Upper lobe of left lung (tissue), 4 donors: ENCODE measurements around the gene ATP6V1G3.

ENCODE experiments used
- POLR2A ChIP-seq, 4 donors: fragments of 450-650 bp; IDR thresholded peaks; one replicate each; pipeline ENCODE4 v1.5.1; 2016 to 2017; ENCODE audit warnings: antibody characterized with exemption in 4 of 4, mild to moderate bottlenecking in 2 of 4
- POLR2AphosphoS5 ChIP-seq, 2 donors: sonication (generic); formaldehyde crosslinking; IDR thresholded peaks; one replicate each; pipeline ENCODE4 v1.5.1; 2017; ENCODE audit warnings: antibody characterized with exemption in 2 of 2
- TF ChIP-seq, protein P1 (sequence below), 6 experiments: fragments of 450-650 bp in 4 of 6; fragments of 200-600 bp in 2 of 6; sonication (generic) in 2 of 6; IDR thresholded peaks; one replicate each; pipeline ENCODE4 v1.5.1; 2016 to 2019; ENCODE audit warnings: antibody characterized with exemption in 6 of 6

- TF ChIP-seq, protein P1, sequence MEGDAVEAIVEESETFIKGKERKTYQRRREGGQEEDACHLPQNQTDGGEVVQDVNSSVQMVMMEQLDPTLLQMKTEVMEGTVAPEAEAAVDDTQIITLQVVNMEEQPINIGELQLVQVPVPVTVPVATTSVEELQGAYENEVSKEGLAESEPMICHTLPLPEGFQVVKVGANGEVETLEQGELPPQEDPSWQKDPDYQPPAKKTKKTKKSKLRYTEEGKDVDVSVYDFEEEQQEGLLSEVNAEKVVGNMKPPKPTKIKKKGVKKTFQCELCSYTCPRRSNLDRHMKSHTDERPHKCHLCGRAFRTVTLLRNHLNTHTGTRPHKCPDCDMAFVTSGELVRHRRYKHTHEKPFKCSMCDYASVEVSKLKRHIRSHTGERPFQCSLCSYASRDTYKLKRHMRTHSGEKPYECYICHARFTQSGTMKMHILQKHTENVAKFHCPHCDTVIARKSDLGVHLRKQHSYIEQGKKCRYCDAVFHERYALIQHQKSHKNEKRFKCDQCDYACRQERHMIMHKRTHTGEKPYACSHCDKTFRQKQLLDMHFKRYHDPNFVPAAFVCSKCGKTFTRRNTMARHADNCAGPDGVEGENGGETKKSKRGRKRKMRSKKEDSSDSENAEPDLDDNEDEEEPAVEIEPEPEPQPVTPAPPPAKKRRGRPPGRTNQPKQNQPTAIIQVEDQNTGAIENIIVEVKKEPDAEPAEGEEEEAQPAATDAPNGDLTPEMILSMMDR (IDR thresholded peaks at IDR 0.05): no peak
- TF ChIP-seq POLR2A (IDR thresholded peaks at IDR 0.05): no peak
- no peak for TF ChIP-seq POLR2AphosphoS5 (IDR thresholded peaks at IDR 0.05)
Measured at GRCh38 chr1:198563583-198563982, 23.1 kb upstream of the ATP6V1G3 start.
